Inferior parietal cortex (tissue), 1 donor: Measurements from ENCODE around the gene CAPN5.
"Not testable (repeated sequence)": the region's sequence is repeated elsewhere in the genome, so short reads cannot be mapped to it uniquely, and the experiment has no call there.

ENCODE experiments used
- DNase-seq: peaks from one replicate; pipeline ENCODE4 v3.0.0-alpha.2; 2016; ENCODE audit errors: extremely low spot score

Gene CAPN5

GRCh38 chr11:77042111-77042726, 24.6 kb upstream of the CAPN5 start:
- no peak for DNase-seq

GRCh38 chr11:77044356-77044755, 22.4 kb upstream of the CAPN5 start:
- DNase-seq, result no peak

- DNase-seq, result no peak
These were observed 21.9 kb upstream of the CAPN5 start for GRCh38 chr11:77044886-77045285.

GRCh38 chr11:77046060-77046501, 20.7 kb upstream of the CAPN5 start:
- peak; percentile 24 for DNase-seq

- DNase-seq, result peak; percentile 96
These were observed 19.5 kb upstream of the CAPN5 start for GRCh38 chr11:77047007-77047927.

GRCh38 chr11:77047928-77048446, 18.8 kb upstream of the CAPN5 start:
- not testable (repeated sequence) for DNase-seq

GRCh38 chr11:77049026-77049425, 17.7 kb upstream of the CAPN5 start:
- no peak for DNase-seq

- DNase-seq, result no peak
These were observed 15.3 kb upstream of the CAPN5 start for GRCh38 chr11:77051511-77051910.

GRCh38 chr11:77052518-77052917, 14.3 kb upstream of the CAPN5 start:
- DNase-seq, result no peak

- DNase-seq, result no peak
These were observed 13.4 kb upstream of the CAPN5 start for GRCh38 chr11:77053217-77054015.

- DNase-seq, result no peak
These were observed 12.7 kb upstream of the CAPN5 start for GRCh38 chr11:77054084-77054483.

- DNase-seq, result no peak
These were observed 11.6 kb upstream of the CAPN5 start for GRCh38 chr11:77055101-77055561.

GRCh38 chr11:77055913-77056312, 10.9 kb upstream of the CAPN5 start:
- DNase-seq, result no peak

GRCh38 chr11:77056814-77057402, 9.9 kb upstream of the CAPN5 start:
- no peak for DNase-seq

GRCh38 chr11:77057938-77058474, 8.8 kb upstream of the CAPN5 start:
- no peak for DNase-seq

- DNase-seq, result no peak
These were observed 7.9 kb upstream of the CAPN5 start for GRCh38 chr11:77058900-77059299.

GRCh38 chr11:77059806-77060205, 7.0 kb upstream of the CAPN5 start:
- DNase-seq, result no peak

GRCh38 chr11:77060234-77060633, 6.5 kb upstream of the CAPN5 start:
- DNase-seq, result no peak

GRCh38 chr11:77061258-77061657, 5.5 kb upstream of the CAPN5 start:
- DNase-seq, result not testable (repeated sequence)

GRCh38 chr11:77062924-77063323, 3.8 kb upstream of the CAPN5 start:
- DNase-seq, result no peak

- no peak for DNase-seq
These were observed 3.4 kb upstream of the CAPN5 start for GRCh38 chr11:77063407-77063806.
